Measurements from ENCODE around the gene ZNF467. TPM values are rescaled to one million over a fixed set of nuclear protein-coding genes. Genes with fewer than 3 reads are reported as not detected.
A peak's percentile ranks its signal among the peaks of the same experiment; 100 is the strongest.

ZNF467 gene
- total RNA-seq, 1 donor from 2014 or later, result 3.9 TPM

DNA sequence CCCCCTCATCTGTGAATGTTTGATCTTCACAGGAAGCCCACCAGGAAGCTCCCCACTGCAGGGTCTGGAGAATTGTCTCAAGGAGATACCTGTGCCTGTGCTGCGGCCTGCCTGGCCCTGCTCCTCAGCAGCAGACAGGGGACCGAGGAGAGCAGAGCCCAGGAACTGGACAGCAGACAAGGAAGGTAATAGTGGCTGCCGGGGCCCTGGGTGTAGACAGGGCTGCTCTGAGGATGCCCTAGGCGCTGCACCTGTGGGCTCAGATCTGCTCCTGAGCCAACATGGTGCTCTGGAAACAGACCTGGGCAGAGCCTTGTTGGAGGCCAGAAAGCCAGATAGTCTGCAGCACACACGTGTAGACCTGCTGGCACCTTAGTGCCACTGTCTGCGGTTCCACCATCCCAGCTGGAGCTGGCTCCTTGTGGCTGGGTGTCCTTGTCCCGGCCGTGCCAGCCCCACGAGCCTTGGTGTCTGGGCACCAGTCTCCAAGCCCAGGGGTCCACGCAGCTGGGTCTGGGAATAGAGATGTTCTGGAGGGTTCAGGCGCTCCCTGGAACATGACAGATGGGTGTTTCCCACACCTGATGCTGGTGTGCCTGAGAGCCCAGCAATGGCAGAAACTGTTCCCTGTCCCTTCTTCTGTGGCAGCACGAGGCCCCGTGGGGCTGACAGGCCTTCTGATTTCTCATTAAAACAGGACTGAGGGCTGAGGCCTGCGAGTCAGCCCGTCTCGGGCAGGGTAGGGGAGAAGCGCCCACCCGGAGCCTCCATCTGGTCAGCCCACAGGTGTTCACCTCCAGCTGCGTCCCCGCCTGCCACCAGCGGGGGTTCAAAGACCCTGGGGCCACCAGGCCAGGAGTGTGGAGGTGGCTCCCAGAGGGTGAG lies 44.7 kb downstream of the ZNF467 start:
- no peak for DNase-seq (ENCODE audit: low spot score)

DNA sequence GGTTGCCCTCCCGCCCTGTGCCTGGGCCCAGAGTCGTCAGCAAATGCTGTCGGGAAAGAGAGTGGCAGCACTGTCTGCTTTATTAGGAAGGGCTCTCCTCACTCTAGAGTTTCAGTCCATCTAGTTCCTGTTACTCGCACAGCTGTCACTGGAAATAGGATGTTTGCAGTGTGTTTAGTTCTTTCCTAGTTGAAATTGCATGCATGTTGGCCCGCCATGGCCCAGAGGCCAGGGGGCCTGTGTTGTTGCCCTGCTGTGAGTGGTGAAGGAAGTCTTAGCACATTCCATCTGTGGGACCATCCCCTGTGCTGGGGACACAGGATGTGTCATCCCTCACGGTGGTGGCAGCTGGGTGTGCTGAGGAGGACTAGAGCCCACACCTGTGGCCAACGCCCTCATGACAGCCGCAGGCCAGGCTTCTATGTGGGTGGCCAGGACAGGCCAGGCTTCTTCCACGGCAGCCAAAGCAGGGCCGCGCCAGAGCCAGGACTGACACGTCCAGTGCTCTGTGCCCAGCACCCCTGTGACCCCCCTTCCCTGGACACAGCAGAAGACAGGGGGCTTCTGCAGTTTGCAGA lies 45.4 kb downstream of the ZNF467 start:
- DNase-seq (ENCODE audit: low spot score), result no peak

DNA sequence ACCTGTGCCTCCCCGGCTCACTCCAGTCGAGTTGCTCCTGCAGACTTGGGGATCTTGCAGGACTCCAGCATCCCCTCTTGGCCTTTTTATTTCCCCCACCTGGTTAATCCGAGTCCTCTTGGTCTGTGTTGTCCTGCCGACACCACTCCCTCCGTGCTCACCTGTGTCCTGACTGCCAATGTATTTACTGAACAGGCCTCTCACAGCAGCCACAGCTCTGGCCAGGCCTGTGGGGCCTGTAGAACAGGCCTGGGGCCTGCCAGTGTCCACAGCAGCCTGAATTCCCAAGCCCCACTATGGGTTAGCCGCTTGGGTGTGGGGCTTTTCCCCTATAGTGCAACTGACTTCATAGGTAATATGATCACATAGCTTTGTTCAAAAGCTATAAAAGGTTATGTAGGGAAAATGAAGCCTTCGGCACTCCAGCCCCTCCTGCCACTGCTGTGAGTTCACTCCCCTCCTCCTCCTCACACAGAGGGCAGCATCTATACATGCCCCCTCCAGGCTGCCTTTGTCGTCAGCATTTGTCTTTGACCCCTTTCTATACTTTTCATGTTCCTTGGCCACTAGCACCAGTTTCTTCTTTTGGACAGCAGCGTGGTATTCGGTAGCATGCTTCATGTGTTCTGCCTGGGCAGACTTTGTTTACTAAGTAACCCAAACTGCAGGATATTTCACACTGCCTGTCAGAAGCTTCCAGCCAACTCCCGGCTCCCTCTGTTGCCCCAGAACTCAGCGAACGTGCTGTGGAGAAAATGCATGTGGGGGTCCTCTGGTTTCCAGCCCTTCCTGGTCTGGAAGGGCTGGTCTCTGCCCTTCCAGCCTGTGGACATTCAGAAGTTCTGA lies 46.1 kb downstream of the ZNF467 start:
- DNase-seq (ENCODE audit: low spot score), result no peak

DNA sequence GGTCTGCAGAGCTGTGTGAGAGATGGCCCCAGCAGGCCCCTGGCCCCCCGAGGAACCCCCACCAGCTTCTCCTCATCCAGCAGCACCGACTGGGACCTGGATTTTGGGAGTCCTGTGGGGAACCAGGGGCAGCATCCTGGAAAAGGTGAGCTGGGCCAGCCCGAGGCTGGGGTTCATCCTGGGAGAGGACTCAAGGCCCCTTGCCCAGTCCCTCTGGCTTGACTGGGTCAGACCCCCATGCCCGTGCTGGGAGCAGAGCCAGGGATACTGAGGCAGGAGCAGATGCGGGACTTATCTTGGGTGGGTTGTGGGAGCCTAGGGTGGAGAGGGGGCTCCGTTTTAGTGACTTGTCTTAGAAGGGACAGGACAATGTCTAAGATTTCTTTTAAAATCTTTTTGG lies 47.5 kb downstream of the ZNF467 start:
- no peak for DNase-seq (ENCODE audit: low spot score)

DNA sequence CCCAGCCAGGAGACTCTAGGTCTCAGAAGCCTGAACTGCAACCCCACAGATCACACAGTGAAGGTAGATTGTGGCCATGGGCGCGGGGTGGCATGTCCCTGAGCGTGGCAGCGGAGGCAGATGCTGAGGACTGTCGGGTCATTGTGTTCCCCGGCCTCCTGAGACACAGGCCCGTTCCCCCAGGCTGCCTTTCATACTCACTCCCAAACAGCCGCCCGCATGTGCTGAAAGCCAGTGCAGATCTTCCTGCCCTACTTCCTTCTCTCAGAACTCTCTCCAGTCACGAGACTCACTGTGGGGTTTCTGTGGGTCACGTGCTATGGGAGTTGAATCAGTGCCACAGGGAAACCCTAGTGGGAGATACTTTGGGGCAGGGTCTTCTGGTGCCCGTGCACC lies 48.0 kb downstream of the ZNF467 start:
- DNase-seq (ENCODE audit: low spot score), result no peak

DNA sequence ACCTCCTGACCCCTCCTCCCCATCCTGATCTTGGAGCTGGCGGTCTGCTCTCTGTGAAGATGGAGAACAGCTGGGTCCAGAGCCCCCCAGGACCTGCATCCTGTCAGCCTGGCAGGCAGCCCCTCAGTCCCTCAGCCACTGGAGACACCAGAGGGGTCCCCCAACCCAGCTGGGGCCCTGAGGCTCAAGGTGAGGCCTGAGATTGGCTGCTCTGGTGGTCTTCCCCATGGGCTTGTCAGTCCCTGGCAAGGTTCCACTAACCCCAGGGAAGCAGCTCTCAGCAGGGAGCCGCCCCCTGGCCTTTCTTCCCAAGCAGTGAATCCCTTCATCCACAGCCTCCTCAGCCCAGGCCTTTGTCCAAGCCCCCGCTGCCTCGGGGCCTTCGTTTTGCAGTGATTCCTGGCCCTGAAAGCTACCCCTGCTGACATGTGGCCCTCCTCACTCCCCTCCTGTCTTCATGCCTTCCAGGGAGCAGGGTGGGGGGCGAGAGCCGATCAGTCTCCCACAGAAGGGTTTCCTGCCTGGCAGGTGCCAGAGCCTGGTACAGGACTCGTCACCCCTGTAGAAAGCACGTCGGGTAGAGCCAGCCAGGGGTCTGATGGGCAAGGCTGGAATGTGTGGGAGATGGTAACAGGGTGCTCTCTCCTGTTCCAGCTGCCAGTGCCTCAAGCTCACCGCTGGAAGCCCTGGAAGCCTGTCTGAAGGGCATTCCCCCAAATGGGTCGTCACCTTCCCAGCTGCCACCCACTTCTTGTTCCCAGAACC lies 48.5 kb downstream of the ZNF467 start:
- DNase-seq (ENCODE audit: low spot score), result no peak

DNA sequence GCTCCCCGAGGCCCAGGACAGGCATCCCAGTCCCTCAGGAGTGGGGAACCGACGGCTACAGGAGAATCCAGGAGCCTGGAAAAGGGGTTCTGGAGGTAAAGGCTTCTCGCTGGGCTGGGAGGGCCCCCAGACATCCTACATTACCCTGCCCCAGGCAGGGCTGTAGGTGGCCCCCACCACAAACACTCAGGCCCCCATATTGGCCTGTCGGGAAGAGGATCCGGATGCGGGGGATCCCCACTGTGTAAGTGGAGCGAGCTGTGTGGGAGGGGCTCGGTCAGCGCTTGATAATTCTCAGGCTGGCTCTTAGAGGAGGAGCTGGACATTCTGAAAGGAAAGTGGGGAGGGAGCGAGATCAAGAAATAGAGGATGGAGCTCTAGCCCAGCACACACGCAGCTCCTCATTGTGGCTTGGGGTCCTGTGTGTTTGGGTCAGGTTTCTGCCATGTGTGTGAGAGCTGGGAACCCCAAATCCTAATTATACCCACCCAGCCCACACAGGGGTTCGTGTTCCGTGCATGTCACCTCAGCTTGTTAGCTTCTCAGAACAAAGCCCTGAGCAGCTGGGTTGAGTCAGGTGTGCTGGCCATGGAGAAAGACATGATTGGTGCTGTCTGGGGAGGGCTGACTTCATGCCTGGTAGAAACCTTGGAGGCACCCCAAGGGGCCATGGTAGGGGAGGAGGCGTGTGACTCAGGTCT lies 49.4 kb downstream of the ZNF467 start:
- no peak for DNase-seq (ENCODE audit: low spot score)

DNA sequence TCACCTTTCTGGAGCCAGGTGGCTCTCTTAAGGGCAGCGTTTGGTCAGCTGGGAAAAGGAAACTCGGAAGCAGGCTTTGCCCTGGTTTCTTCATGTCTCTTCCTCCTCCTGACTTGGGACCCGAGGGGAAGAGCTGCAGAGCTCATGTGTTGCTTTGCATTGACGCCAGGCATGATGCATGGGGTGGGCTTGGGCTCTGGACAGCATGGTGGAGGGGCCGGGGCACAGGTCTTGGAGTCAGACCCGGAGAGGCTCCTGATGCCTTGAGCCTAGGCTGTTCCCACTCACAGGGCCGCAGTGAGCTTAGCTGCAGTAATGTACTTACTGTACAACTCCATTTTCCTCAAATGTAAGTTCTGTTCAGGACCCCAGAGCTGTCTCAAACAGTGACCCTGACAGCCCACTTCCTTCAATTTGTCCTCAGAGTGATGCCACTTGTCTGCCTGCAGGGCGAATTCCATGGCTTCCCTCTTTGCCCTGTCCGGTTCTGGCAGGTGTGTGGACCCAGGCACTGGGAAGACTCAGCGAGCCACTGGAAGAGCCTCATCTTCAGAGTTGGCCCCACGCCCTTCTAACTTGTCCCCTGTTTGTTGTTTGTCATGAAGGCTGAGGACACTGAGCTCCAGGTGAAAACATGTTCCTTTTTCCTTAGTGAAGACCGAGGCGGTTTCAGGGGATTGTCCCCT lies 50.2 kb downstream of the ZNF467 start:
- no peak for DNase-seq (ENCODE audit: low spot score)

DNA sequence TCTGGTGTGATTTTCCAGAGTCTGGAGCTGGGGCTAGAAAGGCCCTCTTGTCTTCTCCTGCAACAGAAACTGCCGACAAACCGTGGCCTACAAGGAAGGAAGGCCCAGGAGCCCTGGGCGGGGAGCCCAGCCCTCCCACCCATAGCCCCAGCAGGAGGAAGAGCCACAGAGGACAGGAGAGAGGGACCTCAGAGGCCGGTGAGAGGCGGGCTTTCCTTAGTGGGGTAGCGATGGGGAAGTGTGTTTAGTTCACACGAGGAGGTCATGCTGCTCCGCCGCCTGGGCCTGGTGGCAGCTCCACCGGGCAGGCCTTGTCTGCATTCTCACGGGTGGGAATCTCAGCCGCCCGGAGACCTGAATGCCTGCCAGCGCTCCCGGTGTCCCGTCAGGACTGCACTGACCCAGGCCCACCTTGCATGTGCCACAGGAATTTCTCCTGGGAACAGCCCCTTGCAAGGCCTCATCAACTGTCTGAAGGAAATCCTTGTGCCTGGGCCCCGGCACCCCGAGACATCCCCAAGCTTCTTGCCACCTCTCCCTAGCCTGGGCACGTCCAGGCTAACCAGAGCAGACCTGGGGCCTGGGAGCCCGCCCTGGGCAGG lies 50.9 kb downstream of the ZNF467 start:
- DNase-seq (ENCODE audit: low spot score), result no peak

DNA sequence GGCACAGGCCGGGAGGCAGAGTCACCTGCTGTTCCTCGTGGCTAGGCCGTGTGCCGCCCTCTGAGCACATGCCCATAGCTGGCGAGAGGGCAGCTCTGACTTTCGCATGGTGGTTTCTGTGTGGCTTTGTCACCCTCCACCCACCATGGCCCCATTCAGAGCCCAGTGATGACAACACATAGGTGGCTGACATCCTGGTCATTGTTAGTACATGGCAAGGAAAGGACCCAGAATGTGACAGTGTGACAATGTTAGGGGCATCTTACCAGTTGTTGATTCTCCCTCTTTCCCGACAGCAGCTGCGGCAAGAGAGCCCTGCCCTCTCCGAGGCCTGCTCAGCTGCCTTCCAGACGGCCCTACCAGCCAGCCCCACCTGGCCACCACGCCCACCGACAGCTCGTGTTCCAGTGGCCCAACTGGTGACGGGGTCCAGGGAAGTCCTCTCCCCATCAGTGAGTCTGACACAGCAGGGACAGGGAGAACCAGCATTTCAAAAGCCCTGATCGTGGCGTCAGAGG lies 52.2 kb downstream of the ZNF467 start:
- no peak for DNase-seq (ENCODE audit: low spot score)

DNA sequence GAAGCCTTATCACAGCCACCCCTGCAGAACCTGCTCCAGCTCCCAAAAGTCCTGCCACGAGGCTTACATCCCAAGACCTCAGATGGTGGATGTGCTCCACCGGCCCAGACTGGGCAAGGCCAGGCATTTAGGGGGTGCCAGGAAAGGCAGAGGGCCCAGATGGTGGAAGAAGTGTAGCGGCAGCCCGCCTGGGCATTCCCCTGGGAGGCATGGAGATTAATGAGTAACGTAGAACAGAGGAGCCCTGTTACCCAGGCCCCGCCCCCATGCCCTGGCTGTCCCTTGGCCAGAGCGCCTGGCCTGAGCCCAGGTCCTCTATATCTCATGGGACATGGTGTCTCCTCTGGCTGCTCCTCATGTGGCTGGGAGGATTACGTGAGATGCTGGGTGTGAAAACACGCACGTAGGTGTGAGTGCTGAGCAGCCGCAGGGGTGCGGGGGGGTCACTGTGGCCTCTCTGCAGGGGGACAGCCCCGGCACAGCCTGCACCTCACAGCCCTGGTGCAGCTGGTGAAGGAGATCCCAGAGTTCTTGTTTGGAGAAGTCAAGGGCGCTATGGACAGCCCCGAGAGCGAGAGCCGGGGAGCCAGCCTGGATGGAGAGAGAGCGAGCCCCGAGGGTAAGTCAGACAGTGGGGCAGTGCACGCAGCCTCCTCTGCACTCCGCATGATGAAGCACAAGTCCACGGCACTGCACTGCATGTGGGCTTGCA lies 52.9 kb downstream of the ZNF467 start:
- no peak for DNase-seq (ENCODE audit: low spot score)

DNA sequence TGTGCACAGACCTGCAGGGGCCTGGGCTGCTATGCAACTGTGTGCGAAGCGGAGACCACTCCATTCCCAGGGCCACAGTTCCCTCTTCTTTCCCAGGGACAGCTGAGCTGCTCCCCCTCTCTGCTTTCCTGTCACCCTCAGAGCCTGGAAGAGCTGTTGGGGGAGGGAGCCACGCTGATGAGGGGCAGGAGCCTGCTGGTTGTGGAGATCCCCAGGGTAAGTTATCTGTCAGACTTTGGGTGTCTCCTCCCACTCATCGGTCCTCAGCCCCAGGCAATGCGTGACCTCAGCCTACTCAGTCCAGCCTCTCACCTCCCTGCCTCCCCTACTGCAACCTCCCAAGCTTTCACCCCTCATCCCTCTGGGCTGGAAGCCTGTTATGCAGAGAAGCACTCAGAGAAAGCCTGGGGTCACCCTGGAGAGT lies 53.5 kb downstream of the ZNF467 start:
- no peak for DNase-seq (ENCODE audit: low spot score)

DNA sequence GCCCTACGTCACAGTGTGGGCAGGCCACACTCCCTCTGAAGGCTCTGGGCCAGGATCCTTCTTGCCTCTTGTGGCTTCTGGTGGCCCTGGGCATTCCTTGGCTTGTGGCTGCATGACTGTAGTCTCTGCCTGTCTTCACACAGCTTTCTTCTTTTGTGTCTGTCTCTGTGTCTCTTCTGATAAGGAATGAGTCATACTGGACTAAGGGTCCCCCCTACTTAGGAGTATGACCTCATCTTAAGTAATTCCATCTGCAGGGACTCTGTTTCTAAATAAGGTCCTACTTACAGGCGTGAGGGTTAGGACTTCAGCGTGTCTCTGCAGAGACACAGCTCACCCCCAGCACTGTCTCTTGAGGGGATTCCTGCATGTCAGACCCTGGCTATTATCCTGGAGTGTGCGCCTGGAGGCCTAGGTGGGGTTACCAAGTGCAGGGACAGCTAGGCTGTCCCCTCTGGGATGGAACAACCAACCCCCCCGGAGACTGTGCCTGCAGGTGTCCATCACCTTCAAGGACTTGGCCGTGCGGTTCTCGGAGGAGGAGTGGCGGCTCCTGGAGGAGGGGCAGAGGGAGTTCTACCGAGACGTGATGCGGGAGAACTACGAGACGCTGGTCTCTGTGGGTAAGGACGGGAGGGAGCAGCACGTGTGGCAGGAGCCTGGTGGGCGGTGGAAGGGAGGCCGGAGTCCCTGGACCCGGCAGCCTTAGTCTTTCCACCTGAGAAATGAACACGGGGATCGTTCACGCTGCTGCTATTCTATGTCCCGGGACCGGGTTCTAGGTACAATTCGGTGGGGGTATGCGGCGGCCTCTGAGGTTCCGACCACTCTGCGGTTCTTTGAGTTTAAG lies 54.1 kb downstream of the ZNF467 start:
- no peak for DNase-seq (ENCODE audit: low spot score)

DNA sequence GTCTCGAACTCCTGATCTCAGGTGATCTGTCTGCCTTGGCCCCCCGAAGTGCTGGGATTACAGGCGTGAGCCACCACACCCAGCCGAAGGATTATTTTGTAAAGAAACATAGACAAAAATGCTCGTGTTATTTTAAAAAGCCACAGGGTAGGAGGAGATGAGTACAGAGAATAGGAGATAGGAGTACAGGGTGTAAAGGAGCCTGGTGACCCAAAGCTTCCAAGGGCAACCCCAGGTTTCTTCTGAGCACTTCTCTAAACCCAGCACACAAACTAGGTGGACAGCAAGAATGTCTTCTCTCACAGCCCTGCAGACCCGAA lies 54.7 kb downstream of the ZNF467 start:
- no peak for DNase-seq (ENCODE audit: low spot score)

DNA sequence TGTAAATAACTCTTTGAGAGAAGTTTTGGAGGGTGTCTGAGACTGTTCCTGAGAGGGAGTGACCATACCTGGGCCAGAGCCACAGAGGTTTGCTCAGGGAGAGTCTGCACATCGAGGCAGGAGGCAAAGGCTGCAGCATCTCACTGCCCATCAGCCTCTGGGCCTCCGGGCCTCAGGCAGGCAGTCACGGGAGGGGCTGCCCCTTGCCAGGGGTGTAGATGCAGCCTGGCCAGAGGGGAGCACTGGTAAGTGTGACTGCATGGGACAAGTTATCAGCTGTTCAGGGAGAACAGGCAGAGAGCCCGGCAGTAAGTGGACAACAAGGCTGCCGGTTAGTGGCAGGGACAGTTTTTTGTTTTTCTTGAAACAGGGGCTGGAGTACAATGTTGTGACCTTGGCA lies 55.9 kb downstream of the ZNF467 start:
- DNase-seq (ENCODE audit: low spot score), result no peak

DNA sequence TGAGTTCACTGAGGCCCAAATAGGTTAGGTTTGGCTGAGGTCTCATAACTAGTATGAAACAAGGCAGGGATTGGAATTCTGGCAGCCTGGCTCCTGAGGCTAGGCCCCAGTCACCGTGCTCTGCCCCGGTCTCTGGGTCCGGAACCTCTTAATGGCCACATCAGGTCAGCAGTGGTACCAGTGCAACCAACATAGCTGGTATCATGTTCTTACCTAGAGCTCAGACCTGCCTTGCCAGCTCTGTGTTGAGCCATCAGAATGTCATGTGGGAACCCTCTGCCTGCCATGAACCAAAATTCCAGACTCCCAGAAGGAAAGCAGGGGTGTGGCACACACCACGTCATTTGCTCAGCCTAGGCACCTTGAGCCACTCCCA lies 56.5 kb downstream of the ZNF467 start:
- no peak for DNase-seq (ENCODE audit: low spot score)

DNA sequence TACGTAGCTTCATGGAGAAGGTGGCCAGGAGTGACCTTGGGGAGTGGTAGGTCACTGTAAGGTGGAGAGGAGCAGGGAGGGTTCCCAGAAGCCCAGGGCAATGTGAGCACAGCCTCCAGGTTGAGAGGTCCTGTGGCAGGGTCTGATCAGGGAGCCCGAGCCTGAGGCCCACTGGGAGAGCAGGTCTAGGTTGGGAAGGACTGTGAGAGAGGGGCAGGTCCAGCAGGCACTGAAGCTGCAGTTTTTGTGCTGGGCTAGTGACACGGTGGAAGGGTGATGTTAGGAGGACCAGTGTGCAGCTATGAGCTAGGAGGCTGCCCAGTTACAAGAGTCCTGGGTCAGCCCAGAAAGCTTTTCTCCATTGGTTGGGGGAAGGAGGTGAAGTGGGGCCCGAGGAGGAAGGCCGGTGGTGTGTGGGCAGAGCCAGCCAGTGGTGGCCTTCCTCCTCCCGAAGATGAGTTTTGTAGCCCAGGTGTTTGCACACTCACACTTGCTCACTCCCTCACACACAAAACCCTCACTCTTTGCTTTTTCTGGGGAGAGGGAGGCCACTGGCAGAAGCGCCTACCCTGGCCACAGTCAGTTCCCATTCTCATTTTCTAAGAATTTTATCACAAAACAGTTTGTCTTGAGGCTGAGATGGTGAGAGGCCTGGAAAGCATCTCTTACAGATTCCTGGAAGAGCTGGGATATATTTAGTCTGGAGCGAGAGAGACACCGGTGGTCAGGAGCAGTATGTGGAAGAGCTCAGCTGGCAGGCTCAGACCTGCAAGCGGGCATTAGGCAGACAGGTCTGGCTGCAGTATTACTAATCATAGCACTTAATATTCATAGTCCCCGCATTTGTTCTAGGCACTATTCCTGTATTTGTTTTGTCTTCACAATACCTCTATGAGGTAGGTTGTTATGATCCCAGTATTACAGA lies 57.1 kb downstream of the ZNF467 start:
- peak; percentile 61 for DNase-seq (ENCODE audit: low spot score)

All from umbilical cord (tissue), 2 donors.